GM23338 (cell line): Measurements from ENCODE around the gene BCL2L12. TPM values are rescaled to one million over a fixed set of nuclear protein-coding genes. Genes with fewer than 3 reads are reported as not detected.

Source experiments
- ATAC-seq: fragments of 200-7000 bp; cut with Tn5 transposase; 3 replicates; pipeline ENCODE4 v1.9.1; 2020
- DNase-seq: peaks from one replicate; pipeline ENCODE4 v3.0.0-alpha.2; 2015; ENCODE audit warnings: low spot score
- H2AFZ ChIP-seq: fragments of 200-600 bp; sonication (generic); 2 replicates; pipeline ENCODE4 v1.8.0; 2016; ENCODE audit warnings: antibody characterized with exemption, mild to moderate bottlenecking, moderate library complexity
- H3F3A ChIP-seq: fragments of 200-600 bp; sonication (generic); replicated peaks from 2 replicates; pipeline ENCODE4 v1.8.0; 2017; ENCODE audit warnings: antibody characterized with exemption, mixed run types, low read depth
- H3K27ac ChIP-seq: fragments of 200-600 bp; sonication (generic); 2 replicates; pipeline ENCODE4 v1.6.1; 2016; ENCODE audit warnings: low read depth
- H3K27me3 ChIP-seq: fragments of 200-600 bp; sonication (generic); 2 replicates; pipeline ENCODE4 v1.8.0; 2016; ENCODE audit warnings: mild to moderate bottlenecking, mixed run types, moderate library complexity; ENCODE audit not compliant: insufficient read depth
- H3K36me3 ChIP-seq: fragments of 200-600 bp; sonication (generic); 2 replicates; pipeline ENCODE4 v1.8.0; 2016; ENCODE audit warnings: mild to moderate bottlenecking; ENCODE audit not compliant: insufficient read depth
- H3K4me1 ChIP-seq: fragments of 200-600 bp; sonication (generic); 2 replicates; pipeline ENCODE4 v1.8.0; 2016; ENCODE audit warnings: mild to moderate bottlenecking, moderate library complexity; ENCODE audit not compliant: insufficient read depth
- H3K4me2 ChIP-seq: fragments of 200-600 bp; sonication (generic); 2 replicates; pipeline ENCODE4 v1.7.1; 2017; ENCODE audit warnings: mixed run types
- H3K4me3 ChIP-seq: fragments of 200-600 bp; sonication (generic); 2 replicates; pipeline ENCODE4 v1.6.1; 2016; ENCODE audit warnings: mixed run types
- H3K79me2 ChIP-seq: fragments of 200-600 bp; sonication (generic); replicated peaks from 2 replicates; pipeline ENCODE4 v1.8.0; 2017; ENCODE audit warnings: mild to moderate bottlenecking; ENCODE audit not compliant: insufficient read depth
- H3K9me2 ChIP-seq: fragments of 200-600 bp; sonication (generic); 2 replicates; pipeline ENCODE4 v1.8.0; 2017; ENCODE audit not compliant: insufficient read depth
- H4K20me1 ChIP-seq: fragments of 200-600 bp; sonication (generic); replicated peaks from 2 replicates; pipeline ENCODE4 v1.8.0; 2017; ENCODE audit warnings: mild to moderate bottlenecking; ENCODE audit not compliant: insufficient read depth
- H3K27ac Mint-ChIP-seq: 2 replicates; pipeline ENCODE4 v1.8.0; 2020; ENCODE audit warnings: inconsistent platforms, mild to moderate bottlenecking, moderate library complexity, mixed read lengths
- H3K27me3 Mint-ChIP-seq: 3 replicates; pipeline ENCODE4 v1.8.0; 2022; ENCODE audit warnings: low read depth, mild to moderate bottlenecking, moderate library complexity, mixed read lengths, inconsistent platforms; ENCODE audit not compliant: insufficient read depth, poor library complexity
- H3K36me3 Mint-ChIP-seq: 3 replicates; pipeline ENCODE4 v1.8.0; 2021; ENCODE audit warnings: low read depth, mild to moderate bottlenecking, inconsistent platforms, moderate library complexity, mixed read lengths
- H3K4me1 Mint-ChIP-seq: 3 replicates; pipeline ENCODE4 v1.8.0; 2020; ENCODE audit warnings: mild to moderate bottlenecking, inconsistent platforms, mixed read lengths
- H3K4me3 Mint-ChIP-seq: 3 replicates; pipeline ENCODE4 v1.8.0; 2021; ENCODE audit warnings: moderate library complexity, mild to moderate bottlenecking, inconsistent platforms, mixed read lengths
- H3K9me3 Mint-ChIP-seq: 3 replicates; pipeline ENCODE4 v1.8.0; 2020; ENCODE audit warnings: moderate library complexity, mild to moderate bottlenecking, inconsistent platforms, mixed read lengths
- CREB1 ChIP-seq: fragments of 250-450 bp; sonication (Bioruptor Pico); IDR thresholded peaks from 2 replicates; pipeline ENCODE4 v1.5.0; 2020; ENCODE audit warnings: low read depth, mild to moderate bottlenecking, moderate library complexity
- ETS1 ChIP-seq: IDR thresholded peaks from 2 replicates; pipeline ENCODE4 v1.6.1; 2016; ENCODE audit warnings: antibody characterized with exemption
- EZH2 ChIP-seq: fragments of 200-600 bp; sonication (generic); IDR thresholded peaks from one replicate; pipeline ENCODE4 v1.8.0; 2017; ENCODE audit warnings: antibody characterized with exemption, mild to moderate bottlenecking, low read depth; ENCODE audit not compliant: unreplicated experiment
- EZH2phosphoT487 ChIP-seq: fragments of 200-600 bp; sonication (generic); IDR thresholded peaks from one replicate; pipeline ENCODE4 v1.8.1; 2018; ENCODE audit warnings: antibody characterized with exemption; ENCODE audit not compliant: unreplicated experiment
- JUNB ChIP-seq: IDR thresholded peaks from one replicate; pipeline ENCODE4 v1.6.1; 2016; ENCODE audit warnings: antibody characterized with exemption; ENCODE audit not compliant: unreplicated experiment
- POLR2AphosphoS5 ChIP-seq: IDR thresholded peaks from 2 replicates; pipeline ENCODE4 v1.6.1; 2016; ENCODE audit warnings: antibody characterized with exemption, low read depth
- ZNF331 ChIP-seq: fragments of 250-450 bp; sonication (Bioruptor Pico); IDR thresholded peaks from 2 replicates; pipeline ENCODE4 v1.5.0; 2020; ENCODE audit warnings: low read depth, mild to moderate bottlenecking, moderate library complexity
- ZNF462 ChIP-seq: fragments of 250-450 bp; sonication (Bioruptor Pico); IDR thresholded peaks from 2 replicates; pipeline ENCODE4 v1.5.0; 2020; ENCODE audit warnings: mild to moderate bottlenecking, moderate library complexity
- polyA plus RNA-seq: library from polyadenylated mRNA; unstranded; fragments of >200 nt; fragmentation: Nextera tagmentation; extraction: Ambion mirVana; gene quantifications from 2 replicates; pipeline ENCODE4 v1.2.1, GENCODE V29; 2016
- total RNA-seq: library from RNA; depleted of rRNA; stranded (reverse); fragments of >200 nt; shearing (Covaris generic); gene quantifications from 2 replicates; pipeline ENCODE4 v1.2.3, GENCODE V29; 2014

BCL2L12 gene
- total and polyA plus RNA-seq, 2 experiments from 2014 or later: 61.3 to 102 TPM

- peak; percentile 100 for DNase-seq
- Mint-ChIP-seq H3K9me3 (0 out of 3 replicates have a peak, but pooled peaks cover under 1% of the 10 kb centered on the region), H3K27ac (peak within 1 kb of the TSS; percentile 100), H3K27me3 (peaks cover 43% of the 10 kb centered on the region), H3K36me3 (peaks cover 4% of the 10 kb centered on the region; the same call in 2 of the 3 replicates), H3K4me3 (peak within 1 kb of the TSS; percentile 97), H3K4me1 (peaks cover 66% of the 10 kb centered on the region)
- H3K79me2 ChIP-seq: peaks cover 26% of the 10 kb centered on the region
- no peak within 1 kb of the TSS for H2AFZ ChIP-seq
- H3K4me1 ChIP-seq: peaks cover 48% of the 10 kb centered on the region
- no peaks in the 10 kb centered on the region for H3K36me3 ChIP-seq
- H4K20me1 ChIP-seq: peaks cover 13% of the 10 kb centered on the region
- peaks cover 11% of the 10 kb centered on the region; the same call in 1 of the 2 replicates for H3K27me3 ChIP-seq
- H3F3A ChIP-seq: peaks cover 20% of the 10 kb centered on the region
- TF ChIP-seq ETS1: 0 out of 2 replicates have a peak, but pooled peaks have one; percentile 43
- no peak for TF ChIP-seq ZNF331 (CRISPR knock-in tag)
- TF ChIP-seq POLR2AphosphoS5: peak; percentile 59
- peak within 1 kb of the TSS; percentile 90 for H3K4me2 ChIP-seq
- H3K9me2 ChIP-seq: no peaks in the 10 kb centered on the region
- H3K27ac ChIP-seq: peak within 1 kb of the TSS; percentile 100
- H3K4me3 ChIP-seq: peak within 1 kb of the TSS; percentile 70
- peak; percentile 65 for ATAC-seq
Measured at GRCh38 chr19:49640113-49640898, 25.4 kb upstream of the BCL2L12 start, which contains the start of gene RRAS. TSS of gene RRAS (minus strand) at chr19:49640143. CDS start at chr19:49640098, 45 bp downstream.

GRCh38 chr19:49641688-49642491 is 23.8 kb upstream of the BCL2L12 start, which contains the start of gene SCAF1:
TSS of gene SCAF1 (plus strand) at chr19:49642209. CDS start at chr19:49645027, 2,818 bp downstream.
- Histone ChIP-seq H2AFZ (peak within 1 kb of the TSS; percentile 89; the same call in 1 of the 2 replicates), H3K36me3 (no peaks in the 10 kb centered on the region; the same call in 1 of the 2 replicates), H3K4me2 (peak within 1 kb of the TSS; percentile 90), H3K27me3 (peaks cover 11% of the 10 kb centered on the region; the same call in 1 of the 2 replicates), H3K4me1 (peaks cover 40% of the 10 kb centered on the region), H3K4me3 (peak within 1 kb of the TSS; percentile 100), H3K9me2 (no peaks in the 10 kb centered on the region), H3K79me2 (peaks cover 26% of the 10 kb centered on the region), H3F3A (peaks cover 21% of the 10 kb centered on the region), H4K20me1 (peaks cover 13% of the 10 kb centered on the region), H3K27ac (peak within 1 kb of the TSS; percentile 100)
- Mint-ChIP-seq H3K27ac (peak within 1 kb of the TSS; percentile 100), H3K9me3 (no peaks in the 10 kb centered on the region), H3K27me3 (peaks cover 36% of the 10 kb centered on the region), H3K36me3 (peaks cover 17% of the 10 kb centered on the region), H3K4me3 (peak within 1 kb of the TSS; percentile 97), H3K4me1 (peaks cover 51% of the 10 kb centered on the region)
- TF ChIP-seq JUNB: no peak
- no peak for TF ChIP-seq ZNF331 (CRISPR knock-in tag)
- TF ChIP-seq ETS1: peak; percentile 99
- TF ChIP-seq EZH2: no peak
- TF ChIP-seq CREB1 (CRISPR knock-in tag): peak; percentile 96
- no peak for TF ChIP-seq ZNF462
- TF ChIP-seq EZH2phosphoT487: no peak
- peak; percentile 50; the same call in 1 of the 2 replicates for TF ChIP-seq POLR2AphosphoS5
- peak; percentile 31 for ATAC-seq
- DNase-seq: peak; percentile 99
